Jurkat, Clone E6-1 (cell line): Measurements from ENCODE around the gene ARHGEF35. TPM values are rescaled to one million over a fixed set of nuclear protein-coding genes. Genes with fewer than 3 reads are reported as not detected.
"Not testable (repeated sequence)": the region's sequence is repeated elsewhere in the genome, so short reads cannot be mapped to it uniquely, and the experiment has no call there.

ENCODE experiments used
- DNase-seq: peaks from one replicate; pipeline ENCODE4 v3.0.0-alpha.2; 2011; ENCODE audit warnings: low read depth, low spot score
- H3K4me3 ChIP-seq: 2 replicates; pipeline ENCODE4 v1.5.1; 2011; ENCODE audit warnings: mild to moderate bottlenecking, low read length, control low read depth, moderate library complexity
- polyA plus RNA-seq: library from polyadenylated mRNA; unstranded; fragments of >200 nt; gene quantifications from one replicate; pipeline ENCODE4 v1.2.1, GENCODE V29; 2012; ENCODE audit warnings: missing spikeins; ENCODE audit not compliant: insufficient read length, insufficient read depth

Gene ARHGEF35
- not detected for polyA plus RNA-seq

DNA sequence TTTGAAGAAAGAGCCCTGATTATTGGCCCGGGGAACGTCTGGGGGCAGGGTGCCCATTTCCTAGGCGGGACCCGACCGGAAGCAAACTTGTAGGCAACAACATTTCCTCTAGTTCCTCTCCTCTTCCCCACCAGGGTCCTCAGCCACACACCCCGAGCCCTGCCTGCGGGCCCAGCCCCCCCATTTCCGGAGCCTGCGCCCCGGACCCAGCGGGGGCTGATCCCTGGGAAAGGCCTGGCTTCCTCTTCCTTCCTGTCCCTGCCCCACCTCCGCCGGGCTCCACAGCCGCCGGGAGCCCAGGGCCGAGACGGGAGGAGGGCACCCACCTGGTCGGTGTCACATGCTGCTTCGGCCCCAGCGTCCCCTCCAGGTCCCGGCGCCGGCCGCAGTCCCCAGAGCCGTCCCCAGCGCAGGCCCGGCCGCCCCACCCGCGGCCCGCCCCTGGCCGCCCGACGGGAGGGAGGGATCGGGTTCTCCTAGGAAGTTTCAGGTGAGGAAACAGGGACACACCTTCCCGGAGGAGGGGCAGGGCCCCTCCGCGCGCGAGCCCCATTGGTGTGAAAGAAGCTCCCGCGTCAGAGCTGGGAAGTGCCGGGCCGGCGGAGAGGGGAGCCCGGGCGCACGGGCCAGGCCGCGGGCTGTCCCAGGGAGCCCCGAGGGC lies at the start of gene ARHGEF35:
TSS of gene ARHGEF35 (minus strand) at position 622 of the 661 bp plus-strand sequence. CDS start 7,450 bp downstream, outside the sequence.
- H3K4me3 ChIP-seq, DNase-seq: not testable (repeated sequence)

DNA sequence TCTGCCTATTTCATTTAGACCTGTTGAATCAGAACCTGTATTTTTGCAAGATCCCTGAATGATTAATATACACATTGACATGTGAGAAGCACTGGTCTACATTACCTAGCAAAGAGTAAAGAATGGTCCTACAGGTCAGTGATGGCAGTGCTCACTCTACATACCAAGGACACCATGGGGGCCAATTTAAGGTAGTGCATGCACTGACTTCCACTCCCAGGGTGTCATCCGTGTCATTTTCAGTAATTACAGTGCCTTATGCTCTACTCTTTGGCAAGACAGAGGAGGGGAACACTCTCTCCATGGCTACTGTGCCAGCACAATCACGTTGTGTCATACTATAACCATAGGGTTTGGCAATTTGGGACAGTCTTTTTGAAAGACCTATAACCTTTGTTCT lies 49.7 kb upstream of the ARHGEF35 start:
- not testable (repeated sequence) for DNase-seq, H3K4me3 ChIP-seq

GRCh38 chr7:144239365-144239764 lies 43.7 kb upstream of the ARHGEF35 start, which contains the start of gene OR2A42:
TSS of gene OR2A42 (minus strand) at chr7:144239605. CDS start at chr7:144232843, 6,762 bp downstream.
- DNase-seq, H3K4me3 ChIP-seq: not testable (repeated sequence)

DNA sequence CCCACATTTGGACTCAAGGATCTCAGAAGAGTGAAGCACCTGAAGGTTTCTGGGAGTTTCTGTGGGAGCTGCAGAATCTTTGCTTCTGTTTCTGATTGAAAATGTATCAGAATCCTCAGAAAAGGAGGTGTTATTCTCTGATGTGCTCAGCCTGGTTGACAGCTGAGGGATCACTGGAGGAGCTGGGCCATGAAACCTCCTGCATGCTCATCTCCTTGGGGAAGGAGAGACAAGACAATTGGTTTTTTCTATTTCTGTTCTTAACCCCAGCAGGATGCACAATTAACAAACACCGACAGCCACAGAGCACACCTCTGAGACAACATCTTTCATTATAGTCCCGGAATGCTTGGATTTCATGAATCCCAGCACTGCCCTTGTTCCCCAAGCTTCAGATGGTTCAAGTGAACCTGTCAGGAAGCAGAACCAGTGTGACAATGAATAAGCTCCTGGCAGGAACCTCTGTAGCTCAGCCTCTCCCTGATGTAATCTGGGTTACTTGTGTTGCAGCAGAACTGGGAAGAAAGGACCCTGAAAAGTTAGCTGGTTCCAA lies 43.0 kb upstream of the ARHGEF35 start:
- H3K4me3 ChIP-seq, DNase-seq: not testable (repeated sequence)

GRCh38 chr7:144233039-144233438 lies 37.4 kb upstream of the ARHGEF35 start:
- not testable (repeated sequence) for DNase-seq, H3K4me3 ChIP-seq

- H3K4me3 ChIP-seq, DNase-seq: not testable (repeated sequence)
Observed at GRCh38 chr7:144231027-144231426, 35.4 kb upstream of the ARHGEF35 start.

DNA sequence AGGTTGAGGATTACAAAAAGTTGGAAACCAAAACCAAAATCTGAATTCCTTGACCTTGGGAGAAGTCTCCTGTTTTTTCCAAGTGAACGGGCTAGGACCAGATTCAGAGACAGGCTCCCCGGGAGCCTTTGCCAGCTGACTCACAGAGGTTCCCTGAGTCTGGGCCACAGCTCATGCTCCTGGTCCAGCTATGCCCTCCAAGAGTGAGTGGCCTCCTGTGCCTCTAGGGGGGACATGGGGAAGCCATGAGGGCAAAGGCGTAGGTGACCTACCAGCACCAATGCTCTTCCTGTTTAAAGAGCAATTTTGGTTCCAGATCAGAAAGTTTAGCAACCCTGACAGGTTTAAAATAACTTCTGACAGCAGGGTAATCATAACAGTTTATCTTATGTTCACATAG lies 33.2 kb upstream of the ARHGEF35 start:
- DNase-seq, H3K4me3 ChIP-seq: not testable (repeated sequence)

- not testable (repeated sequence) for H3K4me3 ChIP-seq, DNase-seq
Observed at GRCh38 chr7:144226866-144227265, 31.2 kb upstream of the ARHGEF35 start.

- DNase-seq, H3K4me3 ChIP-seq: not testable (repeated sequence)
Observed at GRCh38 chr7:144223675-144224074, 28.0 kb upstream of the ARHGEF35 start.

- DNase-seq, H3K4me3 ChIP-seq: not testable (repeated sequence)
Observed at GRCh38 chr7:144220531-144220930, 24.9 kb upstream of the ARHGEF35 start.

DNA sequence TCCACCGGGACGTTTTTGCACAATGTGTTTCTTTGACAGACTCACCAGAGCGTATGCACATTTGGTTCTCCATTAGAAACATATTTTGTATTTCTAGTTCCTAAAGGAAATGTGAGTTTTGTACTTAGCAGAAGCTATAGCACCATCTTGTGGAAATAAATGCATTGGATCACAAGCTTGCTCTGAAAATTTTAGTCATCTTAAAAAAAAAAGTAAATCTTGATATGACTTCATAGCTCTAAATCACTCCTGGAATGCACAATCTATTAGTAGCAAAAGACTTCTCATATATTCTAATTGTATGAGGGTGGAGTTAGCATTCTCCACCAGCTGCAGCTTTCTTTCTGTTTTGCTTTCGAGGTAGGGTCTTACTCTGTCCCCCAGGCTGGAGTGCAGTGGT lies 23.5 kb upstream of the ARHGEF35 start:
- not testable (repeated sequence) for H3K4me3 ChIP-seq, DNase-seq

GRCh38 chr7:144218581-144218980 lies 22.9 kb upstream of the ARHGEF35 start:
- not testable (repeated sequence) for H3K4me3 ChIP-seq, DNase-seq

DNA sequence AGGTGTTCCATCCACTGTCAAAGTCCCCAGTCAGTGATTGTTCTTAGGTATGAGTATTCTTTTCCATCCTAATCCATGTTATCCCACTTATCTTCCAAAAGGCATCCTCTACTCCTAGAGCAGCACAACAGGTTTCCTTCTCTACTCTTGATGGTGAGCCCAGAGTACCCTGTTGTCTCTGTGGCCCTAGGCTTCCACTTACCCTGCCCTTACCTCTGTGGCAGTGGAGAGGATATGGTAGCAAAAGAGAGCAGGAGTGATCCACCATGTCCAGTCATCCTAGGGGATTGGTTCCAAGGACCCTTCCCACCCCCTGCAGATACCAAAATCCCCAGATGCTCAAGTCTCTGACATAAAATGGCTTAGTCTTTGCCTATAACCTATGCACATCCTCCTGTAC lies 21.6 kb upstream of the ARHGEF35 start:
- not testable (repeated sequence) for H3K4me3 ChIP-seq, DNase-seq

- not testable (repeated sequence) for DNase-seq, H3K4me3 ChIP-seq
Observed at GRCh38 chr7:144205306-144205705, 9.7 kb upstream of the ARHGEF35 start.

DNA sequence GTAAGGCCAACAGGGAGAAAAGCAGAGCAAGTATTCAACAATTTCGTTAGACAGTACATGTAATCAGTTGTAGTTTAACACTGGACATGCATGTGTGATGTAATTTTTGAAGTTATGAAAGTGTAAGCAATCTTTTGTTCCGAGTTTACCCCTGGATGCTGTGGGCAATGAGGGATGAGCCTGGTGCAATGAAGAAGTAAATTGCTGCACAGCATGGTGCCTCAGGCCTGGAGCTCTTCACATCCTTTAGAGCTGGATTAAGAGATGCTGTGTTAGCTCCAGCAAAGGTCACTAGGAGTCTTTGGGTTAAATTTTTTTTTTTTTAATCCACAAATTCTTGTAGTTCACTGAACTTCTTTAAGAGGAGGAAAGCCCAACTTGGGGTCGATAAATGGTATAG lies 7.5 kb upstream of the ARHGEF35 start:
- not testable (repeated sequence) for DNase-seq, H3K4me3 ChIP-seq

DNA sequence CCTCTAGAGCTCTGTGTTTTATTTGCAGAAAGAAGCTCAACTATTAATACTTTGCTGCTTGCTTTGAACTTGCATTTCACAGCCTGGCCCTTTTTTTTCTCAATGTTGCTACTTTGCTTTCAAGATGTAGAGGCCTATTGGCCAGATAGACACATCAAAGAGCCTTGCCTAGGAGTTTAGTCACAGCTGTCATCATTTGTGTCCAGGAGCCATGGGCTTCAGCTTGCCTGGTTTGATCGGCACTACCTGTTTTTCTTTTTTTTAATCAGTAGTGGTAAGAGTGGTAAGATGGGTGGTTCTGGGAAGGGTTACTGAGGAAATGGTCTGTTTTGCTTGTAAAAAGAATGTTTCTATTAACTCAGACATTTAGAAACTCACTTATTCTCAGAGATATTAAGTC lies 6.3 kb upstream of the ARHGEF35 start:
- H3K4me3 ChIP-seq, DNase-seq: not testable (repeated sequence)

GRCh38 chr7:144198934-144199333 lies 3.3 kb upstream of the ARHGEF35 start:
- not testable (repeated sequence) for H3K4me3 ChIP-seq, DNase-seq

- DNase-seq, H3K4me3 ChIP-seq: not testable (repeated sequence)
Observed at GRCh38 chr7:144194453-144194852, 1.2 kb downstream of the ARHGEF35 start.

DNA sequence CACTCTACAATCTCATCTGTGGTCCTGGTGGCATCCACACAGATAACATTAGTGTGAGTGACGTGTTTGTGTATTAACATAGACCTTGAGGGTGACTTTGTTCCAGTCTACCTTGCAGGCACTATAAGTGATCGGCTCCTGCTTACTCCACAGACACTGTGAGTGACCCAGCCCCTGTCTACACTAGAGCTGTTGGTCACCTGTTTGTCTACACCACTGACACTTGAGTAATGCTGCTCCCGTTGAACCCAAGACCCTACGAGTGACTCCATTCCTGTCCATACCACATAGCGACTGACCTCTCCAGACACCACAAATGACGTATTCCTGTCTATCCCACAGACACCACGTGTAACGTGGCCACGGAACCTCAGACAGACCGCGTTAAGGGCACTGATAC lies 1.9 kb downstream of the ARHGEF35 start:
- not testable (repeated sequence) for H3K4me3 ChIP-seq, DNase-seq

GRCh38 chr7:144188578-144189171 lies 7.0 kb downstream of the ARHGEF35 start:
- H3K4me3 ChIP-seq, DNase-seq: not testable (repeated sequence)
